ENCODE data around the gene TPP2.

DNA sequence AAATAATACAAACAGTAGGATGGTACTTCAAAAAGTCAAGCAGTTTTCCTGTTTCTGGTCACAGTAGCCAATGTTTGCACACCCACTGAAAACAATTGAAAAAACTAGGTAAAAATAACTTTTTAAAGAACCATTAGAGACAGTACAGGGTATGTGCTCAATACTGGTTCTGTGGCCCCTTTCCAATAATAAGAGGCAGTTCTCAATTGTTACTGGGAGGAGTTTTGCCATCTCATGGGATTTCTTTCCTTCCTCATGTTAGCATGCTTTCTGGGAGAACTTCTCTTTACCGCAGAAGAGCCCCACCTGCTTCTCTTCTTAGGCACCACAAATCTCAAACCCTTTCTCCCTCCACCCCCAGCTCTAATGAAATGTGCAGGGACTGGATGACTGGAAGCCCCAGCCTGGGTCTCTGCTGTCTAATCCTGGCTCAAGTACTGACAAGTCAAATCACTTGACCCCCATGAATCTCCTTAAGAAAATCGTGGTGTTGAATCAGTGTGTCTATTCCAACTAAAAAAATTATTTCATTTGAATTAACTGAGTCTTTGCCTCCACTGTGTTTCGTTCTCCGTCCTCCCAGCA is 83.4 kb downstream of the TPP2 start:
- no peak for TF ChIP-seq YY1 (IDR thresholded peaks at IDR 0.05)
- TF ChIP-seq HNF4A (conservative IDR thresholded peaks at IDR 0.05), result no peak
- TF ChIP-seq, protein P1, sequence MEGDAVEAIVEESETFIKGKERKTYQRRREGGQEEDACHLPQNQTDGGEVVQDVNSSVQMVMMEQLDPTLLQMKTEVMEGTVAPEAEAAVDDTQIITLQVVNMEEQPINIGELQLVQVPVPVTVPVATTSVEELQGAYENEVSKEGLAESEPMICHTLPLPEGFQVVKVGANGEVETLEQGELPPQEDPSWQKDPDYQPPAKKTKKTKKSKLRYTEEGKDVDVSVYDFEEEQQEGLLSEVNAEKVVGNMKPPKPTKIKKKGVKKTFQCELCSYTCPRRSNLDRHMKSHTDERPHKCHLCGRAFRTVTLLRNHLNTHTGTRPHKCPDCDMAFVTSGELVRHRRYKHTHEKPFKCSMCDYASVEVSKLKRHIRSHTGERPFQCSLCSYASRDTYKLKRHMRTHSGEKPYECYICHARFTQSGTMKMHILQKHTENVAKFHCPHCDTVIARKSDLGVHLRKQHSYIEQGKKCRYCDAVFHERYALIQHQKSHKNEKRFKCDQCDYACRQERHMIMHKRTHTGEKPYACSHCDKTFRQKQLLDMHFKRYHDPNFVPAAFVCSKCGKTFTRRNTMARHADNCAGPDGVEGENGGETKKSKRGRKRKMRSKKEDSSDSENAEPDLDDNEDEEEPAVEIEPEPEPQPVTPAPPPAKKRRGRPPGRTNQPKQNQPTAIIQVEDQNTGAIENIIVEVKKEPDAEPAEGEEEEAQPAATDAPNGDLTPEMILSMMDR (IDR thresholded peaks at IDR 0.05; ENCODE audit: low read depth, low read length, missing input control), result no peak
- TF ChIP-seq, protein P2, sequence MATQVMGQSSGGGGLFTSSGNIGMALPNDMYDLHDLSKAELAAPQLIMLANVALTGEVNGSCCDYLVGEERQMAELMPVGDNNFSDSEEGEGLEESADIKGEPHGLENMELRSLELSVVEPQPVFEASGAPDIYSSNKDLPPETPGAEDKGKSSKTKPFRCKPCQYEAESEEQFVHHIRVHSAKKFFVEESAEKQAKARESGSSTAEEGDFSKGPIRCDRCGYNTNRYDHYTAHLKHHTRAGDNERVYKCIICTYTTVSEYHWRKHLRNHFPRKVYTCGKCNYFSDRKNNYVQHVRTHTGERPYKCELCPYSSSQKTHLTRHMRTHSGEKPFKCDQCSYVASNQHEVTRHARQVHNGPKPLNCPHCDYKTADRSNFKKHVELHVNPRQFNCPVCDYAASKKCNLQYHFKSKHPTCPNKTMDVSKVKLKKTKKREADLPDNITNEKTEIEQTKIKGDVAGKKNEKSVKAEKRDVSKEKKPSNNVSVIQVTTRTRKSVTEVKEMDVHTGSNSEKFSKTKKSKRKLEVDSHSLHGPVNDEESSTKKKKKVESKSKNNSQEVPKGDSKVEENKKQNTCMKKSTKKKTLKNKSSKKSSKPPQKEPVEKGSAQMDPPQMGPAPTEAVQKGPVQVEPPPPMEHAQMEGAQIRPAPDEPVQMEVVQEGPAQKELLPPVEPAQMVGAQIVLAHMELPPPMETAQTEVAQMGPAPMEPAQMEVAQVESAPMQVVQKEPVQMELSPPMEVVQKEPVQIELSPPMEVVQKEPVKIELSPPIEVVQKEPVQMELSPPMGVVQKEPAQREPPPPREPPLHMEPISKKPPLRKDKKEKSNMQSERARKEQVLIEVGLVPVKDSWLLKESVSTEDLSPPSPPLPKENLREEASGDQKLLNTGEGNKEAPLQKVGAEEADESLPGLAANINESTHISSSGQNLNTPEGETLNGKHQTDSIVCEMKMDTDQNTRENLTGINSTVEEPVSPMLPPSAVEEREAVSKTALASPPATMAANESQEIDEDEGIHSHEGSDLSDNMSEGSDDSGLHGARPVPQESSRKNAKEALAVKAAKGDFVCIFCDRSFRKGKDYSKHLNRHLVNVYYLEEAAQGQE (IDR thresholded peaks at IDR 0.05), result no peak

Measured in liver (tissue), 3 donors.